GM21723 (cell line): ENCODE results near the gene DLG1.
"Not testable (repeated sequence)": the region's sequence is repeated elsewhere in the genome, so short reads cannot be mapped to it uniquely, and the experiment has no call there.

Source experiments
- ATAC-seq: cut with Tn5 transposase; IDR thresholded peaks from one replicate; pipeline ENCODE4 v1.9.1; 2021; ENCODE audit warnings: mild to moderate bottlenecking, moderate library complexity; ENCODE audit not compliant: unreplicated experiment

DLG1 gene

GRCh38 chr3:197038679-197039462 is 259.5 kb downstream of the DLG1 start:
- no peak for ATAC-seq

- ATAC-seq, result no peak
These were observed 262.8 kb downstream of the DLG1 start for GRCh38 chr3:197035577-197035976.

GRCh38 chr3:197034778-197035177 is 263.6 kb downstream of the DLG1 start:
- not testable (repeated sequence) for ATAC-seq

- not testable (repeated sequence) for ATAC-seq
These were observed 264.6 kb downstream of the DLG1 start for GRCh38 chr3:197033764-197034163.

- no peak for ATAC-seq
These were observed 266.8 kb downstream of the DLG1 start for GRCh38 chr3:197031315-197032285.

- ATAC-seq, result no peak
These were observed 267.8 kb downstream of the DLG1 start for GRCh38 chr3:197030379-197031314.

- peak; percentile 80 for ATAC-seq
These were observed 268.8 kb downstream of the DLG1 start, which contains the start of gene MELTF for GRCh38 chr3:197029511-197030167. Gene MELTF, minus strand, starts transcription at chr3:197029817. Its CDS starts 115 bp downstream, at chr3:197029702.

GRCh38 chr3:197028728-197029510 is 269.5 kb downstream of the DLG1 start:
- peak; percentile 20 for ATAC-seq

GRCh38 chr3:197027896-197028727 is 270.3 kb downstream of the DLG1 start:
- ATAC-seq, result no peak

- ATAC-seq, result no peak
These were observed 271.1 kb downstream of the DLG1 start for GRCh38 chr3:197027151-197027895.

- no peak for ATAC-seq
These were observed 271.9 kb downstream of the DLG1 start for GRCh38 chr3:197026481-197026866.

- ATAC-seq, result no peak
These were observed 272.5 kb downstream of the DLG1 start for GRCh38 chr3:197025736-197026480.

- no peak for ATAC-seq
These were observed 273.3 kb downstream of the DLG1 start for GRCh38 chr3:197024881-197025735.

- no peak for ATAC-seq
These were observed 274.3 kb downstream of the DLG1 start for GRCh38 chr3:197023998-197024651.

GRCh38 chr3:197023241-197023997 is 275.0 kb downstream of the DLG1 start:
- peak; percentile 60 for ATAC-seq
